ENCODE results near the gene PHF24. TPM values are rescaled to one million over a fixed set of nuclear protein-coding genes. Genes with fewer than 3 reads are reported as not detected.

PHF24 gene
- total RNA-seq, 4 donors from 2014 or later: 0.16 to 0.27 TPM; not detected in 2

- H3K36me3 ChIP-seq: no peaks in the 10 kb centered on the region
- H3K4me1 ChIP-seq: peaks cover 21 to 38% (median 33%) of the 10 kb centered on the region in 4 donors
- no peak for TF ChIP-seq CTCF (IDR thresholded peaks at IDR 0.05)
- no peak for TF ChIP-seq POLR2AphosphoS5 (IDR thresholded peaks at IDR 0.05)
- no peak for TF ChIP-seq POLR2A (IDR thresholded peaks at IDR 0.05)
- TF ChIP-seq EP300 (IDR thresholded peaks at IDR 0.05; ENCODE audit: low read depth): no peak
- H3K27ac ChIP-seq: peak overlapping the region; percentile 61 to 94 (median 78)
- H3K9me3 ChIP-seq: no peaks in the 10 kb centered on the region
- intact Hi-C loops (cut with DNase I; ENCODE audit: low total_unique reads): loop anchor here (10.0 kb wide), 1 partner anchor 84 kb away; no protein-coding TSS in a partner anchor
- no peaks in the 10 kb centered on the region for H3K27me3 ChIP-seq
- in situ Hi-C loops (cut with MboI; ENCODE audit: low pct_ligation_motif_present in 1 of 4, low pct_unique_long_range_greater_than_20kb in 1 of 4, low sequenced_read_pairs in 3 of 4): loop anchor here in 2 of 4 donors (25.0 kb wide), 2 partner anchors 101 to 699 kb away; partner anchors contain the start of gene TPM2 (in 1 of the 2)
- H3K4me3 ChIP-seq: peak overlapping the region; percentile 21 to 92 (median 64)
- peak; percentile 37 for DNase-seq
- 5 to 24% methylated on average over 11 to 25 of the region's 25 CpGs for WGBS, 2 donors (ENCODE audit: low coverage in 1 of 2)
These were observed 30.3 kb downstream of the PHF24 start for GRCh38 chr9:34988218-34989002.

- Histone ChIP-seq H3K4me1 (peaks cover 22 to 45% (median 39%) of the 10 kb centered on the region in 4 donors), H3K27ac (peak within 1 kb of the TSS; percentile 90 to 96 (median 94)), H3K9me3 (no peaks in the 10 kb centered on the region), H3K4me3 (peak within 1 kb of the TSS; percentile 56 to 97 (median 90)), H3K36me3 (no peaks in the 10 kb centered on the region), H3K27me3 (no peaks in the 10 kb centered on the region)
- peak; percentile 38 to 84 (median 68) for TF ChIP-seq POLR2AphosphoS5 (IDR thresholded peaks at IDR 0.05)
- TF ChIP-seq EP300 (IDR thresholded peaks at IDR 0.05; ENCODE audit: low read depth): no peak
- no peak for TF ChIP-seq CTCF (IDR thresholded peaks at IDR 0.05)
- peak; percentile 74 for TF ChIP-seq POLR2A (IDR thresholded peaks at IDR 0.05)
- in situ Hi-C loops (cut with MboI; ENCODE audit: low pct_ligation_motif_present in 1 of 4, low pct_unique_long_range_greater_than_20kb in 1 of 4, low sequenced_read_pairs in 3 of 4): loop anchor here in 2 of 4 donors (25.0 kb wide), 2 partner anchors 102 to 698 kb away; partner anchors contain the start of gene TPM2 (in 1 of the 2)
- intact Hi-C loops (cut with DNase I; ENCODE audit: low total_unique reads): loop anchor here (10.0 kb wide), 1 partner anchor 84 kb away; no protein-coding TSS in a partner anchor
- 0 to 2% methylated on average over 3 to 61 of the region's 65 CpGs for WGBS, 2 donors (ENCODE audit: low coverage in 1 of 2)
- peak; percentile 98 for DNase-seq
These were observed 31.2 kb downstream of the PHF24 start, which contains the start of gene DNAJB5 for GRCh38 chr9:34989003-34989945. Gene DNAJB5 (plus strand): TSS chr9:34989745. CDS start chr9:34990631, 886 bp downstream.

- Histone ChIP-seq H3K4me1 (peaks cover 22 to 53% (median 45%) of the 10 kb centered on the region in 4 donors), H3K27ac (peak overlapping the region; percentile 90 to 96 (median 94)), H3K36me3 (no peaks in the 10 kb centered on the region), H3K27me3 (no peaks in the 10 kb centered on the region), H3K9me3 (no peaks in the 10 kb centered on the region), H3K4me3 (peak overlapping the region; percentile 56 to 97 (median 90))
- WGBS, 2 donors (ENCODE audit: low coverage in 1 of 2): 6% methylated on average over 27 of the region's 39 CpGs; no CpG with 5 or more reads in 1 of the 2 donors
- in situ Hi-C loops (cut with MboI; ENCODE audit: low pct_ligation_motif_present in 1 of 4, low pct_unique_long_range_greater_than_20kb in 1 of 4, low sequenced_read_pairs in 3 of 4): loop anchor here in 2 of 4 donors (25.0 kb wide), 2 partner anchors 103 to 697 kb away; partner anchors contain the start of gene TPM2 (in 1 of the 2)
- peak; percentile 63 for DNase-seq
- intact Hi-C loops (cut with DNase I; ENCODE audit: low total_unique reads): loop anchor here (10.0 kb wide), 1 partner anchor 85 kb away; no protein-coding TSS in a partner anchor
- no peak for TF ChIP-seq EP300 (IDR thresholded peaks at IDR 0.05; ENCODE audit: low read depth)
- TF ChIP-seq POLR2AphosphoS5 (IDR thresholded peaks at IDR 0.05): peak in 2 of 3 donors; percentile 63 to 67
- TF ChIP-seq CTCF (IDR thresholded peaks at IDR 0.05): no peak
- peak; percentile 19 for TF ChIP-seq POLR2A (IDR thresholded peaks at IDR 0.05)
These were observed 32.0 kb downstream of the PHF24 start for GRCh38 chr9:34989946-34990635.
